GM21447 (cell line): Measurements from ENCODE around the gene ELANE.

Source experiments
- ATAC-seq: cut with Tn5 transposase; IDR thresholded peaks from one replicate; pipeline ENCODE4 v1.9.1; 2021; ENCODE audit not compliant: unreplicated experiment

ELANE gene

DNA sequence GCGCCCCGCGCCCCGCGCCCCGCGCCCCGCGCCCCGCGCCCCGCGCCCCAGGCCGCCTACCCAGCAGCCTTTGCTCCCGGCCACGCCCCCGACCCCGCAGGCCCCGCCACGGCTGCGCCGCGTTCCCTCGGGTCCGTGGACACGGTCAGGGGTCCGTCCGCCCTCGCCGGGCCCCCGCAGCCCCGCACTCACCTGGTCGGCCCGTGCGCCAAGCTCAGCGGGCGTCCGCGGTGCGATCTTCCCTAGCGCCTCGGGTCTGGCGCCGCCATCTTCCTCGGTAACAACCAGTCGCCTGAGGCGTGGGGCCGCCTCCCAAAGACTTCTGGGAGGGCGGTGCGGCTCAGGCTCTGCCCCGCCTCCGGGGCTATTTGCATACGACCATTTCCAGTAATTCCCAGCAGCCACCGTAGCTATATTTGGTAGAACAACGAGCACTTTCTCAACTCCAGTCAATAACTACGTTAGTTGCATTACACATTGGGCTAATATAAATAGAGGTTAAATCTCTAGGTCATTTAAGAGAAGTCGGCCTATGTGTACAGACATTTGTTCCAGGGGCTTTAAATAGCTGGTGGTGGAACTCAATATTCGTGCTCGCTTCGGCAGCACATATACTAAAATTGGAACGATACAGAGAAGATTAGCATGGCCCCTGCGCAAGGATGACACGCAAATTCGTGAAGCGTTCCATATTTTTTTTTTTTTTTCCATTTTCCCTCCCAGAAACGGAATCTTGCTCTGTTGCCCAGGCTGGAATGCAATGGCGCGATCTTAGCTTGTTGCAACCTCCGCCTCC, 41.0 kb downstream of the ELANE start, which contains the start of the genes MED16 and RNU6-9:
MED16 (minus strand) TSS at position 294 of the 796 bp plus-strand sequence. CDS start 2,056 bp downstream, outside the sequence.
RNU6-9 (plus strand) TSS at position 591 of the 796 bp plus-strand sequence.
- ATAC-seq = peak; percentile 73

DNA sequence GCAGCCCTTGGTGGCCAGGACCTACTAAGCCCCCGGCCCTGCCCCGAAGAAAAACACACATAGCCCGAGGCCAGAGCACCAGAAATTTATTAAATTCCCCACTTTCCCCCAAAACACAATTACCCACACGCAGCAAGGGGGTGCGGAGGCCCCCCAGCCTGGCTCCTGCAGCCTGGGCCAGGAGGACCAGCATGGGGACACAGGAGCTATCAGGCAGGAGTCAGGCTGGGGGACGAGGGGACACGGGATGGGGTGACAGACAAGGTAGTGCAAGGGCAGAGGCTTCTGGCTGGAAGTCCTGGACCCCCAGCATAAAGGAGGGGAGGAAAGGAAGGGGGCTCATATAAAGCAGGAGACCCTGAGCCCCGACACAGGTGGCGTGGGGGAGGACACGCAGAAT, 44.3 kb downstream of the ELANE start:
- no peak for ATAC-seq

DNA sequence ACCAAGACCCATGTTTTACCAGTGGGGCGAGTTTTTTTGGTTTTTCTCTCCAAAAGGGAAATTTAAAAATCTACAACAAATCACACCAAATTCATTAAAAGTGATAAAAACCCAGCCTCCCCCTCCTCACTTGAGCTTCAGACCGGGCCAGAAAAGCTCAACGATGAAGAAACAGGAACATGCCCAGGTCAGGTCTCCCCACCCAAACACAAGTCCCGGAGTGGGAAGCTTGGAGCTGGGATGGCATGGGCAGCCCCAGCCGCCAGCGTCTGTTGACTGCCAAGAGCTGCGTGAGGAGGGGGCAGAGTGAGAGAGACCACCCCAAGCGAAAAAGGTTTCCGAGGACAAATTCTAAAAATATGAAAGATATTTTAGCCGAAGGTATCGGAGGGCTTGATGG, 44.9 kb downstream of the ELANE start:
- no peak for ATAC-seq

- no peak for ATAC-seq
These were observed 45.4 kb downstream of the ELANE start for GRCh38 chr19:897442-898039.

DNA sequence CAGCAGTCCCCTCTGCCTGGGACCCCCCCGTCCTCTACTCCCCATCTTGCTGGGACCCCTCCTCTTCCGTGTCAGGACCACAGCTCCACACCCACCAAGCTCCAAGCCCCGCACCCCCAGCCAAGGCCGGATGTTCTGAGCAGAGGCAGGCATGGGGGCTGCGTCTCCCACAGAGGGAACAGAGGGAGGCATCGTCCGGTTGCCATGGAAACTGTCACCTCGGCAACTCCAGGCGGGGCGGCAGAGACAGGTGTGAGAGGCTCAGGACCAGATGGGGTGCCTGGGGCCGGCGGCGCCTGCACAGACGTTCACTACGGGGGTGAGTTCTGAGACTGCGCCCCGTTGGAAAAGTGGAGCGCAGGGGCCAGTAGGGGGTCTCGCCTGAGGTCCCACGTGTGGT, 46.6 kb downstream of the ELANE start:
- no peak for ATAC-seq

DNA sequence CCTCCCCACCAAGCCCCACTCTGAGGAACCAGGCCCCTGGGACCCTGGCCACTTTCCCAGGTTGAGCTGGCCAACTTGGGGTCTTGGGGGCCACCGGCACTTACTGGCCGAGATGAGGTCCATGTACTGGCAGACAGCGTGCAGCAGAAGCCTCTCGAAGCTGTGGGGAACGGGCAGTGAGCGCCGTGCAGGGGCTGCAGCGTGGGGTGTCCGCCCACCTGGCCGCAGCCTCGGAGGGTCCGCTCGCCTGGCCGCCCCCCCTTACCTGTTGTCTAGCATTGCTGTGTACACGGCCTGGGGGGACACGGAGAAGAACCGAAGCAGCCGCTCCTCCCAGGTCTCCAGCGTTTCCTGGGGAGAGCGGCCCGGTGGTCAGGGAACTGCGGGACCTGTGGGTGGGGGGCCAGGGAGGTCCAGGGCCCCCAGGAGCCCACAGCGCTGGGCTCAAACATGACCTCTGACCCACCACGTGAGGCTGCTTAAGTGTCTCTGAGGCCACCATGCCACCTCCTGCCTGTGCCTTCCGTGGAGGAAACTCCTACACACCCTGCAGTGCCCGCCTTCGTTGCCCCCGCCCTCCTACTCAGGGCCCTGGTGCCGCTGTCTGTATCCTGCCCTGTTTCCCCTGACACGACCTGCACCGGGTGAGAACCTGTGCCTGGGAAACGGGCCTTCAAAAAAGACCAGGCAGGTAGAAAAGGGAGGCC, 47.4 kb downstream of the ELANE start:
- ATAC-seq = no peak

- ATAC-seq = no peak
These were observed 47.9 kb downstream of the ELANE start for GRCh38 chr19:900043-900301.

GRCh38 chr19:900302-901111, 48.4 kb downstream of the ELANE start:
- no peak for ATAC-seq

GRCh38 chr19:901216-902092, 49.4 kb downstream of the ELANE start:
- ATAC-seq = no peak

- no peak for ATAC-seq
These were observed 49.9 kb downstream of the ELANE start for GRCh38 chr19:902093-902370.

- ATAC-seq = no peak
These were observed 50.5 kb downstream of the ELANE start for GRCh38 chr19:902446-903226.

DNA sequence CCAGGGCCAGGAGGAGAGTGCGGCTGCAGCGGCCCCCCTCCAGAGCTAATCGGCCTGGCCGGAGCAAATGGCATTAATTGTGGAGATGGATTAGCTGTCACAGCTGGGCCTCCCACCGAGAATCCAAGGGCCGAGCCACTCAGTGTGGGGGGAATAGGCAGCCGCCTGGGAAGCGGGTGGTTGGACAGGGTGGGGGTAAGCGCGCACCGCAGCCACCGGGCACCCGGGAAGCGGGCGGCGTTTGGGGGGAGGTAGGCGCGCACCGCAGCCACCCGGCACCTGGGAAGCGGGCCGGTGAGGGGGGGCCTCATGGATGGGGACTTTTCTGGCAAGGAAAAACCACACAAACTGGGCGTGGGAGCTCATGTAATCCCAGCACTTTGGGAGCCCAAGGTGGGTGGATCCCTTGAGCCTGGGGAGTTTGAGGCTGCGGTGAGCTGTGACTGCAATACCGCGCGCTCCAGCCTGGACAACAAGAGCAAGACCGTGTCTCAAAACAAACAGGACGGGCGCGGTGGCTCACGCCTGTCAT, 51.2 kb downstream of the ELANE start:
- no peak for ATAC-seq

DNA sequence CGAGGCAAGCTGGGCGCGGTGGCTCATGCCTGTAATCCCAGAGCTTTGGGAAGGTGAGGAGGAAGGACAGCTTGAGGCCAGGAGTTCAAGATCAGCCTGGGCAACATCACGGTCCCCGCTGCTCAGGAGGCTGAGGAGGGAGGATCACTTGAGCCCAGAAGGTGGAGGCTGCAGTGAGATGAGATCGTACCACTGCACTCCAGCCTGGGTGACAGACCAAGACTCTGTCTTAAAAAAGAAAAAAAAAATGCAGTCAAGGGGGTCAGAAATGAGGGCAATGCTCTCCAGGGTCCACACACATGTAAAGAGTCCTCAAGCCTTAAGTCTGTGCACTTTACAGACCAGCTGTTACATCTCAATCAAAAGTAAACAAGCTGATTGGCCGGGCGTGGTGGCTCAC, 52.4 kb downstream of the ELANE start:
- no peak for ATAC-seq
